Activated CD4-positive, alpha-beta T cell treated with anti-CD3 and anti-CD28 coated beads, Interleukin-2, amount 10 ng/mL, durations not matched to agents 7 days and 5 days (primary cell): Measurements from ENCODE around the gene ZNF205. TPM values are rescaled to one million over a fixed set of nuclear protein-coding genes. Genes with fewer than 3 reads are reported as not detected.
"Not testable (repeated sequence)": the region's sequence is repeated elsewhere in the genome, so short reads cannot be mapped to it uniquely, and the experiment has no call there.

ENCODE experiments used
- CTCF ChIA-PET: fragments of 350-600 bp; sonication (Branson Sonifier 250); formaldehyde crosslinking; loops from one replicate; lab custom pipeline; 2021; ENCODE audit warnings: antibody characterized with exemption; lab: Charles Lee
- POLR2A ChIA-PET: fragments of 350-600 bp; sonication (Branson Sonifier 250); formaldehyde crosslinking; loops from one replicate; lab custom pipeline; 2021; ENCODE audit warnings: antibody characterized with exemption; lab: Charles Lee
- DNase-seq: peaks from one replicate; pipeline ENCODE4 v3.0.0-alpha.2; 2020
- H3K27ac Mint-ChIP-seq: one replicate; pipeline ENCODE4 v1.8.0; 2021; ENCODE audit warnings: mild to moderate bottlenecking, moderate library complexity, mixed read lengths
- H3K27me3 Mint-ChIP-seq: one replicate; pipeline ENCODE4 v1.8.0; 2021; ENCODE audit warnings: mixed read lengths
- H3K36me3 Mint-ChIP-seq: one replicate; pipeline ENCODE4 v1.8.0; 2021; ENCODE audit warnings: low read depth, mixed read lengths
- H3K4me1 Mint-ChIP-seq: one replicate; pipeline ENCODE4 v1.8.0; 2021; ENCODE audit warnings: mixed read lengths
- H3K4me3 Mint-ChIP-seq: one replicate; pipeline ENCODE4 v1.8.0; 2021; ENCODE audit warnings: mild to moderate bottlenecking, moderate library complexity, mixed read lengths
- H3K9me3 Mint-ChIP-seq: one replicate; pipeline ENCODE4 v1.8.0; 2021; ENCODE audit warnings: mixed read lengths
- total RNA-seq, 2 experiments: library from RNA; stranded (reverse); gene quantifications; one replicate each; pipeline ENCODE4 v1.2.3, GENCODE V29; 2021

Gene ZNF205
- total RNA-seq: not detected

DNA sequence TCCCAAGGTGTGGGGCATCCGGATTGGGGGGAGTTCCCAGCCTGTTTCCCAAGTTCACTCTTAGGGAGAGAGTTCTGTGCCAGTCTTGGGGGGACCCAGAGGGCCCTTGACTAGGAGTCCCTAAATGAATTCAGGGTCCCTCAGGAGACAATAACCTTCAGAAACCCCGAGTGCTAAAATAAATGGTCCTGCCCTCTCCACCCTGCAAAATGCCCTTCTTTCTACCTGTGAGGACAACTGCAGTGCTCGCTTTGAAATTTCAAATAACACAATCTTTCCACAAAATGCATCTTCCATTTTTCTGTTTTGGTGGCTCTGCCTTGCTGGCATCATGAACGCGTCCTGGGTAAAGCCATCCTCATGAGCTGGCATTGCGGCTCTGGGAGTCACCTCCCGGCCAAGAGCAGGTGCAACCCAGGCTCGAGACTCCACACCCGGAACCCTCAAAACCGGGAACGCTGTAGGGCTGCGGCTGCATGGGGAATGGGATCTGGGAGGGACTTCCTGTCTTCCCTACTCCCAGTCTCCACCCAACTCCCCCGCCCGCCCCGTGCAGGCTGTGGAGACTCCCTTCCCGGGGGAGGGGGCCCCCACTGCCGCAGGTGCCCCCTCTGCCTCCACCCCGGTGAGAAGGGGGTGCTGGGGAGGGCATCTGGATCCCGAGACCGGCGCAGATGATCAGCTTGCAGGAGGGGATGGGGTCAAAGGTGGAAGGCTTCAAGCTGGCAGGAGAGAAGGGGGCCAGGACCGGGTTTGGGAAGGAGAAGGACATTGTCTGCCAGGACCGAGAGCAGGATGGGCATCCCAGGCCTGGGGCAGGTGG is at the start of gene ZNF205:
TSS of gene ZNF205 (plus strand) at position 529 of the 823 bp plus-strand sequence. CDS start 845 bp downstream, outside the sequence.
- POLR2A ChIA-PET: no interaction called here
- Mint-ChIP-seq H3K27ac (no peak within 1 kb of the TSS), H3K4me3 (no peak within 1 kb of the TSS), H3K36me3 (peaks cover 3% of the 10 kb centered on the region), H3K9me3 (no peaks in the 10 kb centered on the region), H3K27me3 (peaks cover 8% of the 10 kb centered on the region), H3K4me1 (peaks cover 3% of the 10 kb centered on the region)
- DNase-seq: no peak
- CTCF ChIA-PET: interaction anchor here (1.0 to 4.9 kb wide), 3 partner anchors 7 to 53 kb away, joined by 3 to 28 read pairs (median 5); no protein-coding TSS in a partner anchor

DNA sequence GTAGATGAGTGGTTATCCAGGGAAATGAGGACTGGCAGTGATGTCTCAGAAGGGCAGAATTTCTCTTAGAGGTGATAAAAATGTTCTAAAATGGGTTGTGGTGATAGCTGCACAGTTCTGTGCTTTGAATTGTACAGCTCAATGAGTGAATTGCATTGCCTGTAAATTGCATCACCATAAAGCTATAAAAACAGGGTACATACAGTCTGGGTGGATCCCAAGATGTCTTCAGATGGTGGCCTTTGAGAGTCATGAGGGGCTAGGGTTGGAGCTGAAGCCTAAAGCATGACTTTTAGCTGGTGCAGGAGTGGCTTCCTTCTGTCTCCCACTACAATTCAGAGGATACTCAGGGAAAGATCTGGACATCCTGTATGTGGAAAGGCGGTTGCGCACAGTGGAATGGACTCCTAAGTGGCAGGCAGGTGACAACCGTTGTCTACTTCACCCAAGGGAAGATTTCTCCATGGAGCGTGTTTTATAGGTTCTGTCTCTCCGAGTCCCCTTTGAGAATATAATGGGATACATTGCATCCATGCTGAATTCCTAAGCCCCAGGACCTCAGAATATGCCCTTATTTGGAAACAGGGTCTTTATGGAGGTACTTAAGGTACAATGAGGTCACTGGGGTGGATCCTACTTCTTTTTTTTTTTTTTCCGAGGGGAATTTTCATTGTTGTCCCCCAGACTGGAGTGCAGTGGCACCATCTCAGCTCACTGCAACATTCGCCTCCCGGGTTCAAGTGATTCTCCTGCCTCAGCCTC is 48.6 kb upstream of the ZNF205 start:
- H3K4me1 Mint-ChIP-seq: peaks cover 55% of the 10 kb centered on the region
- peak overlapping the region; percentile 100 for H3K4me3 Mint-ChIP-seq
- peaks cover 34% of the 10 kb centered on the region for H3K36me3 Mint-ChIP-seq
- ChIA-PET CTCF (interaction anchor here (0.6 to 11.0 kb wide), 14 partner anchors 8 to 102 kb away, joined by 3 to 72 read pairs (median 4); no protein-coding TSS in a partner anchor), POLR2A (interaction anchor here (1.1 kb wide), 1 partner anchor 11 kb away, joined by 3 read pairs; no protein-coding TSS in a partner anchor)
- H3K27ac Mint-ChIP-seq: peak overlapping the region; percentile 97
- no peaks in the 10 kb centered on the region for H3K9me3 Mint-ChIP-seq
- H3K27me3 Mint-ChIP-seq: no peaks in the 10 kb centered on the region
- no peak for DNase-seq

DNA sequence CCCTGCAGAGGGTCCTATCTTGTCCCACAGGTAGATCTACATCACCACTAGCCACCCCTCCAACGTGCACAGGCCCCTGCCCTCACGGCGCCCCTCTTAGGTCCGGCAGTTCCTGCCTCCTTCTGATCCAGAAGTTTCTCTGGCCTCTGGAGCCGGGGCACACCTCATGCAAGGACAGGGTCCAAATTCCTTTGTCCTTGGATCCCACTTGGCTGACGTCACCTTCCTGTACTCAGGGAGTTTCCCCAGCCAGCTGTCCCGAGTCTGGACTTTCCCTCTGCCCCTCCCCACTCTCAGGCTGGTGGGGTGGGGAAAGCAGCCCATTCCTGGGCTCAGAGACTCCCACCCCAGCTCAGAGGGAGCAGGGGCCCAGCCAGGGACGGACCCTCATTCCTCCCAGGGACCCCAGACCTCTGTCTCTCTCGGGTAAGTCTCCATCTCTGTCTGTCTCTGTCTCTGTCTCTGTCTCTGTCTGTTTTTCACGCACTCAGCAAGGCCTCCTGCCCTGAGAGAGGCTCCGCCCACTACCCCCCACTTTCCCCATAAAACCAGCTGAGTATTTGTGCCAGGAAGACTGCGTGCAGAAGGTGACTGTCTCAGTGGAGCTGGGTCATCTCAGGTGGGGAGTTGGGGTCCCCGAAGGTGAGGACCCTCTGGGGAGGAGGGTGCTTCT is 47.2 kb upstream of the ZNF205 start, which contains the start of gene IL32:
TSS of gene IL32 (plus strand) at position 572 of the 673 bp plus-strand sequence. CDS start 172 bp downstream, outside the sequence.
- Mint-ChIP-seq H3K4me1 (peaks cover 59% of the 10 kb centered on the region), H3K4me3 (peak within 1 kb of the TSS; percentile 100)

DNA sequence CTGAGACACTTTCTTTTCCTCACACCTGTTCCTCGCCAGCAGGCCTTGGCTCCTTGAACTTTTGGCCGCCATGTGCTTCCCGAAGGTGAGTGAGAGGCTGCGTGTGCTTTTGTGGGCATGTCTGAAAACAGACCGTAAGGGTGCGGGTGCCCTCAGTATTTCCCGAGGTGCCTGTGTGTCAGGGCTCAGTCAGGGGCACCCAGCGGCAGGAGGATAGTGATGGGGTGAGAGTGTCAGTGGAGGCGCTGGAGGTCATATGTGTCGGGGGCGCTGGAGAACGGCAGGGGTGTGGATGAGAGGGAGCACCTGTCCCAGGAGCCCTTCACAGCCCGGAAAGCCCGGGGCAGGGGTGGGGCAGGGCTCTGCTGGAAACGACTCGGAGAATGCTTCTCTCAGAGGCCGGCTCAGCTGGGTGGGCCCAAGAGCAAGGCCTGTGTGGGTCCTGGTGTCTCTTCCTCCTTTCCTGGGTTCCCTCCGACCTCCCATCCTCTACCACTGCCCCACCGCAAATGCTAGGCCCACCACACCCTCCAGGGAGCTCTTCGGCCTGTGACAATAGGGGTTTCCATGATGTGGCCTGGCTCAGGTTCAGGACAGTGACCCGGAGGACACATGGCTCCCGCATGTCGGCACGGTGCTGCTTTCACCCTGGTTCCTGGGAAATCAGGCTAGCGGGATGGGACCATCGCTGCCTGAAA is 46.5 kb upstream of the ZNF205 start:
- ChIA-PET POLR2A (interaction anchor here (0.7 to 2.7 kb wide), 6 partner anchors 9 to 68 kb away, joined by 3 to 21 read pairs (median 5); no protein-coding TSS in a partner anchor), CTCF (interaction anchor here (0.6 to 11.0 kb wide), 15 partner anchors 9 to 64 kb away, joined by 3 to 72 read pairs (median 4); no protein-coding TSS in a partner anchor)
- H3K27ac Mint-ChIP-seq: peak overlapping the region; percentile 97
- peak overlapping the region; percentile 100 for H3K4me3 Mint-ChIP-seq
- DNase-seq: no peak
- peaks cover 52% of the 10 kb centered on the region for H3K36me3 Mint-ChIP-seq
- H3K27me3 Mint-ChIP-seq: no peaks in the 10 kb centered on the region
- H3K9me3 Mint-ChIP-seq: no peaks in the 10 kb centered on the region
- peaks cover 60% of the 10 kb centered on the region for H3K4me1 Mint-ChIP-seq

More for the DNA sequence above, 47.2 kb upstream of the ZNF205 start, which contains the start of gene IL32:
- H3K9me3 Mint-ChIP-seq: no peaks in the 10 kb centered on the region
- H3K27me3 Mint-ChIP-seq: no peaks in the 10 kb centered on the region
- H3K36me3 Mint-ChIP-seq: peaks cover 46% of the 10 kb centered on the region
- POLR2A ChIA-PET: interaction anchor here (0.6 to 2.7 kb wide), 8 partner anchors 10 to 154 kb away, joined by 3 to 21 read pairs (median 4); partner anchors contain the start of gene FLYWCH1
- peak within 1 kb of the TSS; percentile 97 for H3K27ac Mint-ChIP-seq
- CTCF ChIA-PET: interaction anchor here (0.6 to 11.0 kb wide), 13 partner anchors 9 to 65 kb away, joined by 3 to 72 read pairs (median 5); no protein-coding TSS in a partner anchor
- DNase-seq: peak; percentile 82

DNA sequence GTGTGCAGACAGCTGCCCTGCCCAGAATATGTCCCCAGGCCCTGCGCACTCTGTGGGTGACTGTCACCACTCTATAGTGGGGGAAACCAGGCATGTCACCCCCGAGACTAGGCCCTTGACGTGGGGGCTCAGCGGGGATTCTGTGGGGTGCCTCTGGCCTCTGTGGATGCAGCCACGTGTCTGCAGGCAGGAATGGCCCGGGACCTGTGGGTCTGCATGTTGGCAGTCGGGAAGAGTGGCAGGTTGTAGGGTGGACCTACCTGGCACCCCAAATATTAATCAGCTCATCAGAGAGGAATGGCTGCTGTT is 46.0 kb upstream of the ZNF205 start:
- peak overlapping the region; percentile 97 for H3K27ac Mint-ChIP-seq

DNA sequence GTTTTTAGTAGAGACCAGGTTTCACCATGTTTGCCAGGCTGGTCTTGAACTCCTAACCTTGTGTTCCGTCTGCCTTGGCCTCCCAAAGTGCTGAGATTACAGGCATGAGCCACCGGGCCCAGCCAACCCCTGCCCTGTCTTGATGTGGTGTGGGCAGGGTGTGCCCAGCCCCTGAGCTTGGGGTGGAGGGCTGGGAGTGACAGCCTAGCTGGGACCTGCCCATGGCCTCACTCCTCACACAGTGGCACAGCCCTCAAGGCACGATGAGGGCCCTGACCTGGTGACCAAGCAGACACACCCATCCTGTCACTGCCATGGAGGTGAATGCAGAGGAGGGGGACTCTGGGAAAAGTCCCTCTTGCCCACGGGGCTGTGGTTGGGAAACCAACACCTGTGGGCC is 43.9 kb upstream of the ZNF205 start:
- CTCF ChIA-PET: interaction anchor here (0.7 to 11.0 kb wide), 4 partner anchors 9 to 82 kb away, joined by 3 to 72 read pairs (median 12); no protein-coding TSS in a partner anchor
- H3K4me3 Mint-ChIP-seq: peak overlapping the region; percentile 100
- no peaks in the 10 kb centered on the region for H3K9me3 Mint-ChIP-seq
- peaks cover 52% of the 10 kb centered on the region for H3K36me3 Mint-ChIP-seq
- peaks cover 64% of the 10 kb centered on the region for H3K4me1 Mint-ChIP-seq
- H3K27ac Mint-ChIP-seq: peak overlapping the region; percentile 98
- POLR2A ChIA-PET: no interaction called here
- no peaks in the 10 kb centered on the region for H3K27me3 Mint-ChIP-seq
- peak; percentile 60 for DNase-seq

More for the DNA sequence above, 46.0 kb upstream of the ZNF205 start:
- no peak for DNase-seq
- Mint-ChIP-seq H3K9me3 (no peaks in the 10 kb centered on the region), H3K4me3 (peak overlapping the region; percentile 100), H3K36me3 (peaks cover 52% of the 10 kb centered on the region), H3K4me1 (peaks cover 65% of the 10 kb centered on the region), H3K27me3 (no peaks in the 10 kb centered on the region)
- CTCF ChIA-PET: interaction anchor here (0.8 to 11.0 kb wide), 10 partner anchors 7 to 63 kb away, joined by 3 to 72 read pairs (median 4); no protein-coding TSS in a partner anchor
- POLR2A ChIA-PET: interaction anchor here (2.7 kb wide), 1 partner anchor 9 kb away, joined by 21 read pairs; no protein-coding TSS in a partner anchor

DNA sequence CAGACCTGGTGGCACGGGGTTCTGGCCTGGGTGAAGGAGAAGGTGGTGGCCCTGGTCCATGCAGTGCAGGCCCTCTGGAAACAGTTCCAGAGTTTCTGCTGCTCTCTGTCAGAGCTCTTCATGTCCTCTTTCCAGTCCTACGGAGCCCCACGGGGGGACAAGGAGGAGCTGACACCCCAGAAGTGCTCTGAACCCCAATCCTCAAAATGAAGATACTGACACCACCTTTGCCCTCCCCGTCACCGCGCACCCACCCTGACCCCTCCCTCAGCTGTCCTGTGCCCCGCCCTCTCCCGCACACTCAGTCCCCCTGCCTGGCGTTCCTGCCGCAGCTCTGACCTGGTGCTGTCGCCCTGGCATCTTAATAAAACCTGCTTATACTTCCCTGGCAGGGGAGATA is 43.2 kb upstream of the ZNF205 start:
- CTCF ChIA-PET: interaction anchor here (0.7 to 5.0 kb wide), 3 partner anchors 10 to 82 kb away, joined by 3 to 22 read pairs (median 3); no protein-coding TSS in a partner anchor
- Mint-ChIP-seq H3K27ac (peak overlapping the region; percentile 94), H3K4me3 (peak overlapping the region; percentile 100), H3K4me1 (peaks cover 65% of the 10 kb centered on the region), H3K36me3 (peaks cover 54% of the 10 kb centered on the region)
- POLR2A ChIA-PET, H3K27me3 Mint-ChIP-seq, DNase-seq, H3K9me3 Mint-ChIP-seq: not testable (repeated sequence)

DNA sequence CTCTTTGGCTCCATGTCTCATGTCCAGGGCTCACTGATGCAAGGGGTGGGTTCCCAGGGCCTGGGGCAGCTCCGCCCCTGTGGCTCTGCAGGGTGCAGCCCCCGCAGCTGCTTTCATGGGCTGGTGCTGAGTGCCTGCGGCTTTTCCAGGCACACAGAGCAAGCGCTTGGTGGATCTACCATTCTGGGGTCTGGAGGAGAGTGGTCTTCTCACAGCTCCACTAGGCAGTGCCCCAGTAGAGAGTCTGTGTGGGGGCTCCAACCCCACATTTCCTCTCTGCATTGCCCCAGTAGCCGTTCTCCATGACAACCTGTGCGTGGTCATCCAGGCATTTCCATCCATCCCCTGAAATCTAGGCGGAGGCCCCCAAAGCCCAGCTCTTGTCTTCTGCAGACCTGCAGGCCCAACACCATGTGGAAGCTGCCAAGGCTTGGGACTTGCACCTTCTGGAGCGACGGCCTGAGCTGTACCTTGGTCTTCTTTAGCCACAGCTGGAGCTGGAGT is 41.7 kb upstream of the ZNF205 start:
- Mint-ChIP-seq H3K4me1 (peaks cover 67% of the 10 kb centered on the region), H3K27me3 (no peaks in the 10 kb centered on the region), H3K36me3 (peaks cover 55% of the 10 kb centered on the region), H3K9me3 (no peaks in the 10 kb centered on the region), H3K27ac (peak overlapping the region; percentile 94), H3K4me3 (peak overlapping the region; percentile 8)
- ChIA-PET CTCF (interaction anchor here (0.7 to 5.0 kb wide), 8 partner anchors 7 to 59 kb away, joined by 3 to 22 read pairs (median 6); no protein-coding TSS in a partner anchor), POLR2A (interaction anchor here (0.7 to 1.0 kb wide), 3 partner anchors 26 to 59 kb away, joined by 3 read pairs; no protein-coding TSS in a partner anchor)
- DNase-seq: no peak

DNA sequence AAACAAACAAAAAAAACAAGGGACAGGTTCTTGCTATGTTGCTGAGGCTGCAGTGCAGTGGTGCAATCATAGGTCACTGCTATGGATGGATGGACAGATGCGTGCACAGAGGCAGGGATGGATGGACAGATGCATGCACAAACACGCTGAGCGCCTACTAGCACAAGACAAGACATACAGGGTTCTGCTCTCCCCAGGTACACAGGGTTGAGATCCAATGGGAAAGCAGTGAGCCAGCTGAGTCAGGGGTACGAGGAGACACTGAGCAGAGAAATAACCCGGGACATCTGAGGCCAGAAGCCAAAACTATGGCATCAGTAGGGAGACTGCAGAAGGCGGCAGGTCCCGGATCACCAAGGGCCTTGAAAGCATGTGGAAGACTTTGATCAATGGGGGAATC is 40.7 kb upstream of the ZNF205 start:
- POLR2A ChIA-PET: interaction anchor here (1.0 kb wide), 2 partner anchors 25 to 58 kb away, joined by 3 read pairs; no protein-coding TSS in a partner anchor
- H3K27ac Mint-ChIP-seq: peak overlapping the region; percentile 94
- peak overlapping the region; percentile 35 for H3K4me3 Mint-ChIP-seq
- no peaks in the 10 kb centered on the region for H3K27me3 Mint-ChIP-seq
- H3K4me1 Mint-ChIP-seq: peaks cover 77% of the 10 kb centered on the region
- DNase-seq: no peak
- H3K9me3 Mint-ChIP-seq: no peaks in the 10 kb centered on the region
- H3K36me3 Mint-ChIP-seq: peaks cover 45% of the 10 kb centered on the region
- CTCF ChIA-PET: interaction anchor here (1.4 to 5.0 kb wide), 5 partner anchors 8 to 58 kb away, joined by 3 to 22 read pairs (median 9); no protein-coding TSS in a partner anchor

DNA sequence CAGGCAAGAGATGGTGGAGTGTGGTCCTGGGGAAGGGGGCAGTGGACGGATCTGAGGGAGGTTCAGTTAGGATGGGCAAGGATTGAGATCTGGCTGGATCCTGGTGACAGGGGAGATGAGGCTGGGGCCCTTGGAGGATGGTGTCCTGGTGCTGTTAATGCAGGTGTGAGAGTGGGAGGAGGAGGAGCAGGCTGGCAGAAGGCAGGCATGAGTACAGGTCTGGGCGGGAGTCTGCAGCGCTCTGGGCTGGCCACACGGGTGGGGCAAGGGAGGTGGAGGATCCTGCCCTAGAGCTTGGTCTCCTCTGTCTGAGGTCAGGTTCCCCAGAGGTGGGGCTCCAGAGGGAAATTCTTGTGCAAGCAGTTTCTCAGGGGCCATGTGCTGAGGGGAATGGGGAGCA is 40.2 kb upstream of the ZNF205 start:
- H3K4me1 Mint-ChIP-seq: peaks cover 82% of the 10 kb centered on the region
- H3K36me3 Mint-ChIP-seq: peaks cover 45% of the 10 kb centered on the region
- peak overlapping the region; percentile 35 for H3K4me3 Mint-ChIP-seq
- POLR2A ChIA-PET, H3K9me3 Mint-ChIP-seq, H3K27me3 Mint-ChIP-seq: not testable (repeated sequence)
- DNase-seq: peak; percentile 29
- peak overlapping the region; percentile 94 for H3K27ac Mint-ChIP-seq
- CTCF ChIA-PET: interaction anchor here (1.4 to 2.7 kb wide), 3 partner anchors 9 to 58 kb away, joined by 3 to 9 read pairs (median 9); no protein-coding TSS in a partner anchor
